ACC112 (cell line): ENCODE results near the gene TMEFF1.
"Not testable (repeated sequence)": the region's sequence is repeated elsewhere in the genome, so short reads cannot be mapped to it uniquely, and the experiment has no call there.

Source experiments
- H2AFZ ChIP-seq: fragments of 200-600 bp; sonication (generic); one replicate; pipeline ENCODE4 v1.6.0; 2017; ENCODE audit warnings: antibody characterized with exemption, low read length; ENCODE audit not compliant: unreplicated experiment
- H3K27ac ChIP-seq: fragments of 200-600 bp; sonication (generic); 2 replicates; pipeline ENCODE4 v1.5.1; 2014; ENCODE audit warnings: low read depth, mild to moderate bottlenecking, antibody characterized with exemption, low read length, moderate library complexity
- H3K27me3 ChIP-seq: fragments of 200-600 bp; sonication (generic); 2 replicates; pipeline ENCODE4 v1.6.1; 2014; ENCODE audit warnings: mild to moderate bottlenecking, antibody characterized with exemption, low read length, moderate library complexity, mixed read lengths; ENCODE audit not compliant: insufficient read depth
- H3K36me3 ChIP-seq: fragments of 200-600 bp; sonication (generic); 2 replicates; pipeline ENCODE4 v1.6.1; 2016; ENCODE audit warnings: mild to moderate bottlenecking, antibody characterized with exemption, low read length, moderate library complexity, mixed read lengths; ENCODE audit not compliant: insufficient read depth
- H3K4me1 ChIP-seq: fragments of 200-600 bp; sonication (generic); one replicate; pipeline ENCODE4 v1.6.1; 2016; ENCODE audit warnings: low read length, mixed read lengths; ENCODE audit not compliant: insufficient read depth, unreplicated experiment, control insufficient read depth
- H3K4me3 ChIP-seq: fragments of 200-600 bp; sonication (generic); 2 replicates; pipeline ENCODE4 v1.5.1; 2014; ENCODE audit warnings: mild to moderate bottlenecking, low read depth, low read length
- H3K79me2 ChIP-seq: fragments of 200-600 bp; sonication (generic); one replicate; pipeline ENCODE4 v1.6.0; 2016; ENCODE audit warnings: low read length; ENCODE audit not compliant: control insufficient read depth, unreplicated experiment, insufficient read depth

Gene TMEFF1

DNA sequence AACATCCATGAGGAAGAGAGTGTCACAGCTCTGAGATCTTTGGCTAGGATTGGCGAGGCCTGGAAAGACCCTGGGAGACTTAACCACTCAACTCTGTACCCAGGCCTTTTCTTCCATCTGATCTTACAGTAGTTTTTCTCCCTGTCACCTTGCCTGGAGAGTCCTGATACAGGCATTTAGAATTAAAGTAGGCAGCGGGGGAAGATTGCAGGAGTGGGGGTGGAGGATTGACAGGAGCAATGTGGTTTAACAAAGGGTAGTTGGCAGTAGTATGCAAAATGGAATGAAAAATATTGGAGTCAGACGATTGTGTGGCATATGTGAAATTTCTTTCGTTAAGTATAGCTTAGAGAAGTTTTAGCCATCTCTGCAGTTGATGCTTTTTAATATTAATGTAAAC lies 16.9 kb downstream of the TMEFF1 start:
- Histone ChIP-seq H3K36me3 (no peaks in the 10 kb centered on the region), H2AFZ (no peak overlapping the region), H3K4me1 (no peaks in the 10 kb centered on the region), H3K27me3 (no peaks in the 10 kb centered on the region), H3K79me2 (no peaks in the 10 kb centered on the region), H3K27ac (no peak overlapping the region), H3K4me3 (no peak overlapping the region)

DNA sequence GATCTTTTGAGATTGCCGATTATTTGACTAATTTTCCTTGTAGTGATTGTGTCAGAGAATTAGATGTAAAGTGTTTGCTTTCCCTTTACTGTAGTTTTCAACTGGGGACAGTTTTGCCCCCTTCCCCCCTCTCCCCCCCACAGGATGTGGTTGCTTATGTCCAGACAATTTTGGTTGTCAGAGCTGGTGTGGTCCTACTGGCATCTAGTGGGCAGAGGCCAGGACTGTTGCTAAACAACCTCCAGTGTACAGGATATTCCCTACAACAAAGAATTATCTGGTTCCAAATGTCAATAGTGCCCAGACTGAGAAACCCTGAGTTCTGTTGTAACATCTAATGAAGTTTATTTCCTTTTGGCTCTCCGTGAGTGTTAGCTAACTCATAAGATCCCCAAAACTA lies 20.0 kb downstream of the TMEFF1 start:
- Histone ChIP-seq H2AFZ (no peak overlapping the region), H3K79me2 (no peaks in the 10 kb centered on the region), H3K27ac (no peak overlapping the region), H3K27me3 (no peaks in the 10 kb centered on the region), H3K4me3 (no peak overlapping the region), H3K36me3 (no peaks in the 10 kb centered on the region), H3K4me1 (no peaks in the 10 kb centered on the region)

DNA sequence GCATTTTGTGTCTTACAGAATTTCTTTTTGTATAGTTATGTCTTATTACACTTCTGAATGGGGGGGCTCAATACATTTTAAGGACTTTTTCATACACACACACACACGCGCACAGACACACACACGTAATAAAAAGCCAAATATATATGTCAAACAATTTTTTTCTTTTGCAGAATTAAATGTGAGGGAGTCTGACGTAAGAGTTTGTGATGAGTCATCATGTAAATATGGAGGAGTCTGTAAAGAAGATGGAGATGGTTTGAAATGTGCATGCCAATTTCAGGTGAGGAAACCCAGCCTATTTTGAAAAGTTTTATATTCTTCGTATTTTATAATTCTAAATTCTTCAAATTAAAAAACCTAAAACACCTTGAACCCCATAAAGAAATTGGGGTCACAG lies 25.6 kb downstream of the TMEFF1 start:
- no peak overlapping the region for H3K27ac ChIP-seq

DNA sequence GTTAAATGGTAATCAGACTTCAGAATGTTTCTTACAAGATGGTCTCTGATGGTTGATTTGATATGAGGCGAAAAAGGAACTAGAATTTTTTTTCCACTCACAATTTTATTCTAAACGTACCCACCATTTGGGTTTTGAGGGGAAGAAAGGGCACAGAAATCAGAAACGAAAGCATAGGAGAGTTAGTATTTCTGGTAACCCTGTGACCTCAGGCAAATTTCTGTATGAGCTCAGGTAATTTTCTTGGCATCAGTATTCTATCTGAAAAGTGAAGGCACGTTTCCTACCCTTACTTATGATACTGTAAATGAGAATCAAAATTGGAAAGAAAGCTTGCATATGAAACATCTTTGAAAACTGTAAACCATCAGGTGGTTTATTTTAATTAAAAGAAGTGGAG lies 26.5 kb downstream of the TMEFF1 start:
- Histone ChIP-seq H3K79me2 (no peaks in the 10 kb centered on the region), H3K36me3 (no peaks in the 10 kb centered on the region), H3K27ac (no peak overlapping the region), H3K27me3 (no peaks in the 10 kb centered on the region), H3K4me1 (peaks cover 4% of the 10 kb centered on the region), H2AFZ (no peak overlapping the region), H3K4me3 (no peak overlapping the region)

More for the DNA sequence above, 25.6 kb downstream of the TMEFF1 start:
- H2AFZ ChIP-seq = no peak overlapping the region
- no peak overlapping the region for H3K4me3 ChIP-seq
- no peaks in the 10 kb centered on the region for H3K79me2 ChIP-seq
- H3K27me3 ChIP-seq = no peaks in the 10 kb centered on the region
- H3K36me3 ChIP-seq = no peaks in the 10 kb centered on the region
- peaks cover 4% of the 10 kb centered on the region for H3K4me1 ChIP-seq

DNA sequence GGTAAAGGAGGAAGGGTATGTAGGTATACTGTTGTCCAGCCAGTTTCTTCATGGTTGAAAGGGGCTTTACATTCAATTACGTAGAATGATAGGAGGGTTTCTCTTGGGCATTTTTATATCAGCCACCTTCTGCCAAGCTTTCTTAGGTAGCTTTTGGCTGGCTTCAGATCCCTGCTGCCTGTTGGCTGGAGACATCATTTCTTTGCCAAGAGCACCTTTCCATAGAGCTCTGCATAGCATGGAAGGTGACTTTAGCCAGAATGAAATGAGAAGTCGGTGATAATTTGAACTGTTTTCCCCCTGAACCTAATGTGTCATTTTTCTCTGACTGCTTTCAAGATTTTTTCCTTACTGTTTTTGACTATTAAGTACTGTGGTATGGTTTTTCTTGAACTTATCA lies 26.9 kb downstream of the TMEFF1 start:
- Histone ChIP-seq H3K27me3 (no peaks in the 10 kb centered on the region), H3K4me3 (no peak overlapping the region), H2AFZ (no peak overlapping the region), H3K36me3 (no peaks in the 10 kb centered on the region), H3K4me1 (peaks cover 4% of the 10 kb centered on the region), H3K27ac (no peak overlapping the region), H3K79me2 (no peaks in the 10 kb centered on the region)

DNA sequence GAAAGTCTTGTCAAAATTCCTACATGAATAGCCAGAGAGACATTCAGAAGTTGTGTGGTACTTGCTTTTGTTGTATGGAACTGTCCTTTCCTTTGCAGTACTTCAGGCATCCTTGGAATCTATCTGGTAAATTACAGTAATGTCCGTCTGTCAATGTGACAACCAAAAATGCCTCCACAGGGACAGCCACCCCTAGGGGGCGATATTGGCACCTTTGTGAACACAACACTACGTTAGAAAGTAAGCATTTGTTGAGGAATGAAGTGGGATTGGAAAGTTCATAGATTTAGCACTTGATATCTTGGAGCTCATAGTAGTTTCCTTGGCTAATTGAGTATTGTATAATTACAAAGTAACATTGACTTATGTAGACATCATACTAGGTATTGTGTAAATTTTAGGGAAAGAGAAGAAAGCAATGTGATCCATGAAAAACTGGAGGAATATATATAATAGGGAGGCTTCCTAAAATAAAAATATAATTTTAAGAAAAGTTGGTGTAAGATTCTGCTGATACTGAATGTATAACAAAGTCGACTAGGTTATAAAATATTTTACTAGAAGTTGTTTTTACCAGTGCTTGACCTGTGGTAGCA lies 32.7 kb downstream of the TMEFF1 start:
- Histone ChIP-seq H3K27ac (no peak overlapping the region), H2AFZ (no peak overlapping the region), H3K79me2 (no peaks in the 10 kb centered on the region), H3K4me3 (no peak overlapping the region), H3K36me3 (no peaks in the 10 kb centered on the region), H3K27me3 (no peaks in the 10 kb centered on the region), H3K4me1 (no peaks in the 10 kb centered on the region)

DNA sequence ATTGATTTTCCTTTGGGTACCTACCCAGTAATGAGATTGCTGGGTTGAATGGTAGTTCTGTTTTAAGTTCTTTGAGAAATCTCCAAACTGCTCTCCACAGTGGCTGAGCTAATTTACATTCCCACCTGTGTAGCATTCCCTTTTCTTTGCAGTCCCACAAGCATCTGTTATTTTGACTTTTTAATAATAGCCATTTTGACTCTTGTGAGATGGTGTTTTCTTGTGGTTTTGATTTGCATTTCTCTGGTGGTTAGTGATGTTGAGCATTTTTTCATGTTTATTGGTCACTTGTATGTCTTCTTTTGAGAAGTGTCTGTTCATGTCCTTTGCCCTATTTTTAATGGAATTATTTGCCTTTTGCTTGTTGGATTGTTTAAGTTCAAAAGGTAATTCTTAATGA lies 34.4 kb downstream of the TMEFF1 start:
- H3K4me3 ChIP-seq = not testable (repeated sequence)

DNA sequence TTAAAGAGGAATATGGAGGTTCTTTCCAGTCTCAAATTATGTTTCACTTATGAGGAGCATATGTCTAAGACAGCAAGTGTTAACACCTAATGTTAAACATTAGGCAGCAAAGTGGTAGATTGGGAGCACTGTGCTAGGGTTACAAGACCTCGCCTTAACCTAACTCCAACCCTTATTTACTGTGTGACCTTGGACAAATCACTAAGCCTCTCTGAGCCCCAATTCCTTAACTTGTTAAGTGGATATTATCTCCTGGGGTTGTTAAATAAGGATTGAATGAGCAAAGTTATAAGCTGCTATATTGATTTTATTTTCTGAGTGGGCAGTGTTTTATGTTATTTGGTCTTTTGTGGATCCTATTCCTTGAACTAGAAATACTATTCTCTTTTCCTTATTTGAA lies 38.3 kb downstream of the TMEFF1 start:
- no peak overlapping the region for H2AFZ ChIP-seq
- H3K4me3 ChIP-seq = no peak overlapping the region
- no peaks in the 10 kb centered on the region for H3K36me3 ChIP-seq
- H3K79me2 ChIP-seq = no peaks in the 10 kb centered on the region
- no peaks in the 10 kb centered on the region for H3K27me3 ChIP-seq
- H3K27ac ChIP-seq = no peak overlapping the region
- peaks cover 4% of the 10 kb centered on the region for H3K4me1 ChIP-seq

More for the DNA sequence above, 34.4 kb downstream of the TMEFF1 start:
- H3K4me1 ChIP-seq, H3K79me2 ChIP-seq, H2AFZ ChIP-seq, H3K27ac ChIP-seq, H3K36me3 ChIP-seq, H3K27me3 ChIP-seq: not testable (repeated sequence)

DNA sequence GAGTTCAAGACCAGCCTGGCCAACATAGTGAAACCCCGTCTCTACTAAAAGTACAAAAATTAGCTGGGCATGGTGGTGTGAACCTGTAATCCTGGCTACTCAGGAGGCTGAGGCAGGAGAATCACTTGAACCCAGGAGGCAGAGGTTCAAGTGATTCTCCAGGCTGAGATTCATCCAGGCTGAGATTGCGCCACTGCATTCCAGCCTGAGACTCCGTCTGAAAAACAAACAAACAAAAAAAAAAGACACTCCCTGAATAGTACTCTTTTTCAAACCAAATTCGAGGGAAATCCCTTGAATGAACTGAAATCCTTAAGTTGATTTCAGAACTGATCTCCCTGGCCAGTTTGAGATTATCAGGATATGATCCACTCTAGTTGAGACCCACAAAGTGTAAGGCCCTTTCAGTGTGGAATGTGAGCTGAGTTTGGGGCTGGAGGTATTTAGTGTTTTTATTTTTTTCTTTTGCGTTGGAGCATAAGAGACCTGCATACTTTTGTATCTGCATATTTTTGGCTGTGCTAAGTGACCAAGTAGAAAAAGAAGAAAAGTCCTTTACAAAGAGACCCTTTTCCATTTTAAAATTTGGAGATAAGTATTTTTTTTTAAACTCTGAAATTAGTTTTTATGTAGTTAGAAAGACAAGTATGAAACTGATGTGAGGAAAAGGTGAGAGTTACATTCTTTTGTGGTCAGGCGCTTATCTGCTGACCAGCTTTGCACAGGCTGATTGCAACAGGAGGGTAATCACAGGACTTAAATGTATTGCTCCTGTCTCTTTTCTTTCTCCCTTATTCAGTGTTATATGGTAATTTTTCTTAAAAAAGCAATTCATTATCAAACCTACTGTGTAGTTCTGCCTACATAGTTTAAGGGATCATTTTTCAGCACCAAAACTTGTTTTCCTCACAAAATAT lies 42.9 kb downstream of the TMEFF1 start:
- H3K4me1 ChIP-seq = peaks cover 4% of the 10 kb centered on the region
- H2AFZ ChIP-seq = no peak overlapping the region
- no peak overlapping the region for H3K27ac ChIP-seq
- H3K79me2 ChIP-seq = no peaks in the 10 kb centered on the region
- no peak overlapping the region for H3K4me3 ChIP-seq
- H3K27me3 ChIP-seq = no peaks in the 10 kb centered on the region
- no peaks in the 10 kb centered on the region for H3K36me3 ChIP-seq

DNA sequence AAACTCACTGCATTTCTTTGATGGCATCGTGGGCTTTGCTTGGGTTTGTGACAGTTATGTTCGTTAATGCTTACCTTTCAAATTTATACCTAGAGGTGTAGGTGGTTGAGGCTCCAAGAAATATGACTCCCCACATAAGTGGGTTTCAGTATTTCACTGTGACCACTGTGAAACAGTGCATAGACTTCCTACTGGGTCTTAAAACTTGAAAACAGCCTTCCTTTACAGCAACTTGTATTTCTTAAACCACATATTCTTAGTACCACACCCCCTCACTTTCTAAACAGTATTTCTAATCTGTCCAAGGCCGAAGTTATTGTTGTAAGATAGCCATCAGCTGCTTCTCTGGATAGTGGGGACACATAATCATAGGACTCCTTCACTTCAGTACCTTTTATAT lies 48.3 kb downstream of the TMEFF1 start:
- Histone ChIP-seq H3K36me3 (no peaks in the 10 kb centered on the region), H3K27ac (no peak overlapping the region), H3K4me3 (no peak overlapping the region), H3K79me2 (no peaks in the 10 kb centered on the region), H3K27me3 (no peaks in the 10 kb centered on the region), H3K4me1 (no peaks in the 10 kb centered on the region), H2AFZ (no peak overlapping the region)

DNA sequence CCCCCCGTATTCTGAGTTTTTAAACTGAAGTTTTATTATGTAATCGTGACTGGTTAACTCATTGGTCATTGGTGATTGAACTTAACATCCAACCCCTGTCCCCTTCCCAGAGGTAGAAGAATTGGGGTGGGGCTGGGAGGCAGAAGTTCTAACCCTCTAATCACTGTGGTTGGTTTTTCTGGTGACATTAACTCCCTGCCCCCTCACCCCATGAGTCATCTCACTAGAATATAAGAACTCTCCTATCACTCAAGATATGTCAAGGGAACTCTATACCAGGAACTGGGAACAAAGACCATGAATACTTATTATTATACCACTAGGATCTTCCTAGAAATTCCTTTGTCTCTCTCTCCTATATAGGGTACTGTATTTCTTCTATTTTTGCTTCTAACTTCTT lies 52.6 kb downstream of the TMEFF1 start:
- no peaks in the 10 kb centered on the region for H3K36me3 ChIP-seq
- H3K79me2 ChIP-seq = no peaks in the 10 kb centered on the region
- H2AFZ ChIP-seq = no peak overlapping the region
- H3K27ac ChIP-seq = no peak overlapping the region
- H3K4me3 ChIP-seq = no peak overlapping the region
- H3K27me3 ChIP-seq = no peaks in the 10 kb centered on the region
- no peaks in the 10 kb centered on the region for H3K4me1 ChIP-seq
